ENCODE data around the gene WWC2.
"Not testable (repeated sequence)": the region's sequence is repeated elsewhere in the genome, so short reads cannot be mapped to it uniquely, and the experiment has no call there.

WWC2 gene

GRCh38 chr4:183111452-183111885, 12.4 kb downstream of the WWC2 start:
- peaks cover 13% of the 10 kb centered on the region for H3K27me3 Mint-ChIP-seq
- H3K36me3 Mint-ChIP-seq = no peaks in the 10 kb centered on the region
- no peaks in the 10 kb centered on the region for H3K4me1 Mint-ChIP-seq
- ATAC-seq (ENCODE audit: low read depth) = no peak
- H3K27ac Mint-ChIP-seq = no peak overlapping the region
- no peak for DNase-seq (ENCODE audit: low spot score in 2 of 2)
- no peaks in the 10 kb centered on the region for H3K9me3 Mint-ChIP-seq
- H3K4me3 Mint-ChIP-seq = no peak overlapping the region

DNA sequence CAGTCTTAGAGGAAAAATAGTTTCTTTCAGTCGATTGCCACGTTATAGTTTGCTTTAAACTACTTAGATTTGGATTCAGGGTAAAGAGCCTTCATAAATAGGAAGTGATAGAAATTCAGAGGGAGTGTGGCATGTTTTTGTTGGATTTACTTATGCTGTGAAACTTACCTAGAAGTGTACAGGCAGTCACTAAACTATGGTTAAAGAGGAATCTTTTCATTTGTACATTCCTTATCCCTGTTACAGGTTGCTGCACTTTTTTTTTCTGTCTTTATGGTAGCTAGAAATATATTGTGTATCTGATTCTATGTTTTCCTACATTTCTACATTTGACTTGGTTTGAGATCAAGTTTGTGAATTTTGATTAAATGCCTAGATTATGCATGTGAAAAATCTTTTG, 19.1 kb downstream of the WWC2 start:
- no peaks in the 10 kb centered on the region for H3K4me1 Mint-ChIP-seq
- H3K36me3 Mint-ChIP-seq = no peaks in the 10 kb centered on the region
- H3K27me3 Mint-ChIP-seq = peaks cover 8% of the 10 kb centered on the region
- no peaks in the 10 kb centered on the region for H3K9me3 Mint-ChIP-seq
- ATAC-seq (ENCODE audit: low read depth) (no peak), DNase-seq (ENCODE audit: low spot score in 2 of 2) (no peak)
- no peak overlapping the region for H3K4me3 Mint-ChIP-seq
- H3K27ac Mint-ChIP-seq = no peak overlapping the region

DNA sequence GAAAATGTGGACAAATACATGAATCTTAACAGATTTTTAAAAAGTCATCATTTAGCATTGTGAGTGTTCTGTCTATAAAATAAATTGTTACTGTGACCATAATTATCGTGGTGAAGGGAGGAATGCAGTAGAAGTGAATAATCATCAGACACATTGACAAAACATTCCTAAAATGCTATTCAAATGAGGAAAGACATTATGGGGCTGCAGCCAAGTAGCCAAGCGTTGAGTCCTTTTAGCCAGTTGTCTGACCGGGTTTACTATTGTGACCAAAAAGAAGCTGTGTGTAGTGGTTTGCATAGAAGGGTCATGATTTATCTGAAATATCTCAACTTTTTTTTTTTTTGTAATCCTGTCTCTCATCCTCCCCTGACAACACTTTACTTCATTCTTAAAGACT, 19.5 kb downstream of the WWC2 start:
- DNase-seq (ENCODE audit: low spot score in 2 of 2) = no peak
- H3K4me3 Mint-ChIP-seq = no peak overlapping the region

GRCh38 chr4:183121660-183122059, 22.6 kb downstream of the WWC2 start:
- not testable (repeated sequence) for H3K27ac Mint-ChIP-seq; H3K9me3 Mint-ChIP-seq; ATAC-seq (ENCODE audit: low read depth); H3K36me3 Mint-ChIP-seq; DNase-seq (ENCODE audit: low spot score in 2 of 2); H3K4me1 Mint-ChIP-seq; H3K27me3 Mint-ChIP-seq; H3K4me3 Mint-ChIP-seq

More for the DNA sequence above, 19.5 kb downstream of the WWC2 start:
- no peaks in the 10 kb centered on the region for H3K9me3 Mint-ChIP-seq
- peaks cover 8% of the 10 kb centered on the region for H3K27me3 Mint-ChIP-seq
- no peaks in the 10 kb centered on the region for H3K36me3 Mint-ChIP-seq
- H3K4me1 Mint-ChIP-seq = no peaks in the 10 kb centered on the region
- H3K27ac Mint-ChIP-seq = no peak overlapping the region
- ATAC-seq (ENCODE audit: low read depth) = no peak

DNA sequence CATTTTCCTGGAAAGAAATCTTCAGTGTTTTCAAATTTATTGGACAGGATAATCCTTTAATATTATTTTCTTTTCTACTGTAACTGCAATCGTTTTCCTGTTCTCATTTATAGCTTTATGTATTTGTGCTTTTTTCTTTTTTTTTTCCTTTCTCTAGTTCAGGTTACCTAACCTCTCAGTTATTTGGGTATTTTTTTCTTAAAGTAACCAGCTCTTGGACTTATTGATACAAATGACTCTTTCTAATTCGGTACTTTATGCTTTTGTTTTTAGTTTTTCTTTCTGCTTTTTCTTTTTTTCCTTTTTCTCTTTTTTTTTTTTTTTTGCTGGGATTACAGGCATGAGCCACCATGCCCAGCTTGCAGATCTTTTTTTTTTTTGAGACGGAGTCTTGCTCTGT, 25.2 kb downstream of the WWC2 start:
- H3K4me1 Mint-ChIP-seq = no peaks in the 10 kb centered on the region
- H3K4me3 Mint-ChIP-seq = no peak overlapping the region
- H3K9me3 Mint-ChIP-seq = no peaks in the 10 kb centered on the region
- ATAC-seq (ENCODE audit: low read depth) = no peak
- no peak overlapping the region for H3K27ac Mint-ChIP-seq
- no peaks in the 10 kb centered on the region for H3K36me3 Mint-ChIP-seq
- peaks cover 2% of the 10 kb centered on the region for H3K27me3 Mint-ChIP-seq
- no peak for DNase-seq (ENCODE audit: low spot score in 2 of 2)

GRCh38 chr4:183124865-183125264, 25.8 kb downstream of the WWC2 start:
- no peak for DNase-seq (ENCODE audit: low spot score in 2 of 2)
- Mint-ChIP-seq H3K4me1 (no peaks in the 10 kb centered on the region), H3K27ac (no peak overlapping the region), H3K9me3 (no peaks in the 10 kb centered on the region), H3K36me3 (no peaks in the 10 kb centered on the region), H3K27me3 (peaks cover 2% of the 10 kb centered on the region), H3K4me3 (no peak overlapping the region)
- ATAC-seq (ENCODE audit: low read depth) = no peak

GRCh38 chr4:183129125-183129524, 30.1 kb downstream of the WWC2 start:
- Mint-ChIP-seq H3K4me1 (no peaks in the 10 kb centered on the region), H3K9me3 (no peaks in the 10 kb centered on the region), H3K4me3 (no peak overlapping the region), H3K27me3 (no peaks in the 10 kb centered on the region), H3K36me3 (no peaks in the 10 kb centered on the region), H3K27ac (no peak overlapping the region)
- DNase-seq (ENCODE audit: low spot score in 2 of 2) = no peak
- ATAC-seq (ENCODE audit: low read depth) = no peak

DNA sequence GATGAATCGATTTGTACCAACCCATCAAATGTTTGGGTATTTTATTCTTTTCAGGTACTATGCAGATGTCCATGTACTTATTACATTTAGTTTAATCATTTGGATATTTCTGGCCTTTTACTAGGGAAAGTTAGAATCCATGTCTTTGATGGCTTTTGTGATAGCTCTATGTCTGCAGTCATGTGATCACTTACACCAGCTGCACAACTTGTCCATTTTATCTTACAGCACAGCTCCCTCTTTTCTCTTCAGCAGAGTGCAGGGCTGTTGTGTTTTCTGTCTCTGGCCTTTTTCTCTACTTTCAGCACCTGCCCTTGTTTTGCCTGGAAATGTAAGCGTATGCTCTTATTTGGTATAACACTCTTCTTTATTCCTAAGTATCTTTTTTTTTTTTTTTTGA, 30.6 kb downstream of the WWC2 start:
- no peak overlapping the region for H3K4me3 Mint-ChIP-seq
- H3K27ac Mint-ChIP-seq = no peak overlapping the region
- ATAC-seq (ENCODE audit: low read depth) = no peak

GRCh38 chr4:183130328-183131155, 31.5 kb downstream of the WWC2 start:
- H3K36me3 Mint-ChIP-seq = no peaks in the 10 kb centered on the region
- no peaks in the 10 kb centered on the region for H3K4me1 Mint-ChIP-seq
- H3K27me3 Mint-ChIP-seq = no peaks in the 10 kb centered on the region
- H3K27ac Mint-ChIP-seq = no peak overlapping the region
- H3K9me3 Mint-ChIP-seq = no peaks in the 10 kb centered on the region
- DNase-seq (ENCODE audit: low spot score in 2 of 2) (no peak), ATAC-seq (ENCODE audit: low read depth) (no peak)
- H3K4me3 Mint-ChIP-seq = no peak overlapping the region

More for the DNA sequence above, 30.6 kb downstream of the WWC2 start:
- no peak for DNase-seq (ENCODE audit: low spot score in 2 of 2)
- Mint-ChIP-seq H3K27me3 (no peaks in the 10 kb centered on the region), H3K4me1 (no peaks in the 10 kb centered on the region), H3K36me3 (no peaks in the 10 kb centered on the region), H3K9me3 (no peaks in the 10 kb centered on the region)

DNA sequence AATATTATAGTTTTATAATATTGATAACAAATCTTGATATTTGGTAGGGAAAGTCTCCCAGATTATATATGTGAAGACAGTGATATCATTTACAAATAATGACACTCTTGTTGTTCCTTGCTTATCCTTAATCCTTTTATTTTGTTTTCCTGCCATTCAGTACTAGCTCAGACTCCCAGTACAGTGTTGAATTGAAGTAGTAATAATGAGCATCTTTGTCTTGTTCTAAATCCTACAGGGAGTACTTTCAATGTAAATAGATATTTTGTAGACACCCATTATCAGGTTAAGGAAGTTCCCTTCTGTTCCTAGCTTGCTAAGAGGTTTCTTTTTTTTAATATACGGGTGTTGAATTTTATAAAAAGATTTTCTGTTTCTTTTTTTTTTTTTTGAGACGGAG, 33.0 kb downstream of the WWC2 start:
- Mint-ChIP-seq H3K27me3 (no peaks in the 10 kb centered on the region), H3K4me1 (no peaks in the 10 kb centered on the region), H3K27ac (no peak overlapping the region), H3K9me3 (no peaks in the 10 kb centered on the region), H3K4me3 (no peak overlapping the region), H3K36me3 (no peaks in the 10 kb centered on the region)
- DNase-seq (ENCODE audit: low spot score in 2 of 2) (no peak), ATAC-seq (ENCODE audit: low read depth) (no peak)

DNA sequence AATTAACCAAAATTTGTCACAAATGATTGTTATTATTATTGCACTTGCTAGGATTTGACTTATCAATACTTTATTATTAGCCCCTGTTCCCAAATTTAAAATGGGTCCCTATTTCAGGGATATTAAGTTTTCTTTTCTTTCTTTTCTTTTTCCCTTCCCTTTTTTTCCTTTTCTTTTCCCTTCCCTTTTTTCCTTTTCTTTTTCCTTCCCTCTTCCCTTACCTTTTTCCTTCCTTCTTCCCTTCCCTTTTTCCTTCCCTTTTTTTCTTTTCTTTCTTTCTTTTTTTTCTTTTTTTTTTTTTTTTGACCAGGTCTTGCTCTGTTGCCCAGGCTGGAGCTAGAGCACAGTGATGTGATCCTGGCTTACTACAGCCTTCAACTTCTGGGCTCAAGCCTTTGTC, 33.8 kb downstream of the WWC2 start:
- no peaks in the 10 kb centered on the region for H3K4me1 Mint-ChIP-seq
- H3K36me3 Mint-ChIP-seq = no peaks in the 10 kb centered on the region
- ATAC-seq (ENCODE audit: low read depth) (no peak), DNase-seq (ENCODE audit: low spot score in 2 of 2) (no peak)
- H3K9me3 Mint-ChIP-seq = no peaks in the 10 kb centered on the region
- H3K27me3 Mint-ChIP-seq = no peaks in the 10 kb centered on the region
- H3K27ac Mint-ChIP-seq = no peak overlapping the region
- H3K4me3 Mint-ChIP-seq = no peak overlapping the region

- DNase-seq (ENCODE audit: low spot score in 2 of 2) (no peak), ATAC-seq (ENCODE audit: low read depth) (no peak)
- no peak overlapping the region for H3K4me3 Mint-ChIP-seq
- no peaks in the 10 kb centered on the region for H3K9me3 Mint-ChIP-seq
- H3K27me3 Mint-ChIP-seq = no peaks in the 10 kb centered on the region
- H3K4me1 Mint-ChIP-seq = no peaks in the 10 kb centered on the region
- no peak overlapping the region for H3K27ac Mint-ChIP-seq
- H3K36me3 Mint-ChIP-seq = no peaks in the 10 kb centered on the region
Observed at GRCh38 chr4:183136855-183137254, 37.8 kb downstream of the WWC2 start.

DNA sequence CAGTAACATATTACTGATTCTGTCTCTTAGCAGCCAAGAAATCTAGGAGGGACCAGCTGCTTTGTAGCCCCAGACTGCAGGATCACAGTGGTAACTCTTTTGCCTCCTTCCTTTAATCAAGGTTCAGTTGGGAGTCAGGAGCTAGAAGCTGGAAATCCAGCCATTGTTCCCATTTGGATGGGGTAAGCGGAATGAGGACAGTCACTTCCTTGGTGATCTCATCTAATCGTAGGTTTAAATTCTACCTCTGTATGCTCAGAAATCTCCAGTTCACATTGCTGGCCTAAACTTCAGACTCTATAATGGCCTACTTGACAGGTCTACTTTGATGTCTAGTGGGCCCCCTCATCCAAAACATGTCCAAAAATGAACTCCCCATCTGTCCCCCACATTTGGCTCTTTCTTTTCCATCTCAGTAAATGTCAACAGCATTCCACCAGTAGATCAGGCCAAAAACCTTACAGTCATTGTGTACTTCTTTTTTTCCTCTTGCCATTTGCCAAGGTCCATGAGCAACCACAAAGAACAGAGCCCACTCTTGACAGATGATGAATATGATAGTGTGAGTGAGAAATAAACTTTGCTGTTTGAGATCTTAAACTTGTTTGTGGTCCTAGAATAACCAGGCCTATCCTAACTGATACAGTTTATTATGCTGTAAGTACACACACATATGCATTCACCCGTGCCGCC, 40.1 kb downstream of the WWC2 start:
- no peaks in the 10 kb centered on the region for H3K36me3 Mint-ChIP-seq
- no peaks in the 10 kb centered on the region for H3K9me3 Mint-ChIP-seq
- no peak overlapping the region for H3K4me3 Mint-ChIP-seq
- ATAC-seq (ENCODE audit: low read depth) (no peak), DNase-seq (ENCODE audit: low spot score in 2 of 2) (no peak)
- H3K4me1 Mint-ChIP-seq = no peaks in the 10 kb centered on the region
- no peaks in the 10 kb centered on the region for H3K27me3 Mint-ChIP-seq
- no peak overlapping the region for H3K27ac Mint-ChIP-seq

DNA sequence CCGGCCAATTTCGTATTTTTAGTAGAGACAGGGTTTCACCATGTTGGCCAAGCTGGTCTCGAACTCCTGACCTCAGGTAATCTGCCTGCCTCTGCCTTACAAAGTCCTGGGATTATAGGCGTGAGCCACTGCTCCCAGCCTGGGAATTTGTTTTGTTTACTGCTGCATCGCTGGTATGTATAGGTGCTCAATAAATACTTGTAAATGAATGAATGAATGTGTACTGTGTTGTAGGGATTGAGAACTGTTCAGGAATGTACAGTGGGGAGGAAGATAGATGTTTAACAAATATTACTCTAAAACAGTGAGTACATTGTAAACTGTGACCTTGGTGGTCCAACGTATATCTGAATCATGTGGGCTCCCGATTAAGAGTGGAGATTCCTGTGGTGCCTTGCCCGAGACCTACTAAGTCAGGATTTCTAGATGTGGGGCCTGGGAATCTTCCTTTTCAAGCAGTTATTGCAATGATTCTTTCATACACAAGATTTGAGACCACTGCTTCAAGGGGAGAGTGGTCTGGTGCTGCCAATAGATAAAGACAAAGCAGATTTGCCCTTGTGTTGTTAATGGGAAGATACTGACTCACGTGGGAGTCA, 41.0 kb downstream of the WWC2 start:
- DNase-seq (ENCODE audit: low spot score in 2 of 2) = no peak
- Mint-ChIP-seq H3K27me3 (no peaks in the 10 kb centered on the region), H3K4me1 (no peaks in the 10 kb centered on the region), H3K9me3 (no peaks in the 10 kb centered on the region), H3K36me3 (no peaks in the 10 kb centered on the region), H3K27ac (no peak overlapping the region), H3K4me3 (no peak overlapping the region)
- ATAC-seq (ENCODE audit: low read depth) = no peak
